ENCODE measurements around the gene GRIN2C.

Gene GRIN2C

GRCh38 chr17:74863420-74864296, 4.0 kb upstream of the GRIN2C start:
- Histone ChIP-seq H3K9me3 (replicated peaks in 1 of 2; ENCODE audit: control insufficient read depth in 2 of 2, insufficient read depth in 1 of 2, low read depth in 1 of 2, low read length in 2 of 2) (no peaks in the 10 kb centered on the region), H3K9ac (ENCODE audit: low read depth, low read length, poor library complexity) (peak overlapping the region; percentile 63), H4K8ac (ENCODE audit: low read depth, low read length) (no peak overlapping the region), H2AFZ (ENCODE audit: low read length) (no peak overlapping the region), H3K79me1 (ENCODE audit: low read depth, low read length) (no peaks in the 10 kb centered on the region), H2BK12ac (ENCODE audit: low read length) (peak overlapping the region; percentile 58), H3K27ac (replicated peaks; ENCODE audit: low read length) (no peak overlapping the region), H3K4ac (ENCODE audit: low read length) (no peak overlapping the region), H3K18ac (ENCODE audit: low read length) (no peak overlapping the region), H2BK15ac (ENCODE audit: low read length) (no peak overlapping the region), H2BK120ac (ENCODE audit: low read depth, low read length) (no peak overlapping the region), H2BK5ac (ENCODE audit: low read length) (no peak overlapping the region), H3K14ac (ENCODE audit: low read length) (no peak overlapping the region), H3K4me2 (ENCODE audit: insufficient read depth, low read length, poor library complexity, severe bottlenecking) (no peak overlapping the region), H3K4me1 (ENCODE audit: control insufficient read depth in 2 of 2, insufficient read depth in 1 of 2, low read depth in 1 of 2, low read length in 2 of 2) (peaks cover 2 to 3% of the 10 kb centered on the region in 2 donors), H3K36me3 (replicated peaks in 1 of 2; ENCODE audit: control insufficient read depth in 2 of 2, insufficient read depth in 2 of 2, low read length in 2 of 2) (peaks cover 5 to 39% of the 10 kb centered on the region in 2 donors), H4K91ac (ENCODE audit: low read depth, low read length, poor library complexity) (no peak overlapping the region), H3K23ac (ENCODE audit: low read depth, low read length, poor library complexity) (peak overlapping the region; percentile 12), H3K4me3 (ENCODE audit: low read length in 2 of 2) (no peak overlapping the region), H3K27me3 (ENCODE audit: control insufficient read depth in 3 of 3, insufficient read depth in 3 of 3, low read depth in 1 of 3, low read length in 3 of 3) (peaks cover 27 to 34% (median 31%) of the 10 kb centered on the region in 3 experiments), H2AK5ac (ENCODE audit: low read depth, low read length) (no peak overlapping the region)
- no CpG with 5 or more reads among the region's 25 CpGs for WGBS, 2 donors (ENCODE audit: extremely low coverage in 2 of 2, insufficient read length in 2 of 2, insufficient replicate concordance in 1 of 2)
- no peak for DNase-seq (ENCODE audit: low spot score)

GRCh38 chr17:74862919-74863318, 3.2 kb upstream of the GRIN2C start:
- Histone ChIP-seq H2BK5ac (ENCODE audit: low read length) (no peak overlapping the region), H4K8ac (ENCODE audit: low read depth, low read length) (no peak overlapping the region), H2BK120ac (ENCODE audit: low read depth, low read length) (no peak overlapping the region), H3K4me2 (ENCODE audit: insufficient read depth, low read length, poor library complexity, severe bottlenecking) (no peak overlapping the region), H2BK12ac (ENCODE audit: low read length) (no peak overlapping the region), H4K91ac (ENCODE audit: low read depth, low read length, poor library complexity) (no peak overlapping the region), H3K18ac (ENCODE audit: low read length) (no peak overlapping the region), H3K27ac (replicated peaks; ENCODE audit: low read length) (no peak overlapping the region), H3K4ac (ENCODE audit: low read length) (no peak overlapping the region), H3K9ac (ENCODE audit: low read depth, low read length, poor library complexity) (peak overlapping the region; percentile 63), H2AK5ac (ENCODE audit: low read depth, low read length) (peak overlapping the region; percentile 61), H3K14ac (ENCODE audit: low read length) (no peak overlapping the region), H3K4me3 (ENCODE audit: low read length in 2 of 2) (no peak overlapping the region), H3K36me3 (replicated peaks in 1 of 2; ENCODE audit: control insufficient read depth in 2 of 2, insufficient read depth in 2 of 2, low read length in 2 of 2) (peaks cover 4 to 39% of the 10 kb centered on the region in 2 donors), H3K23ac (ENCODE audit: low read depth, low read length, poor library complexity) (no peak overlapping the region), H3K79me1 (ENCODE audit: low read depth, low read length) (no peaks in the 10 kb centered on the region), H3K4me1 (ENCODE audit: control insufficient read depth in 2 of 2, insufficient read depth in 1 of 2, low read depth in 1 of 2, low read length in 2 of 2) (peaks cover 2 to 3% of the 10 kb centered on the region in 2 donors), H3K27me3 (ENCODE audit: control insufficient read depth in 3 of 3, insufficient read depth in 3 of 3, low read depth in 1 of 3, low read length in 3 of 3) (peaks cover 28 to 38% (median 37%) of the 10 kb centered on the region in 3 experiments), H3K9me3 (replicated peaks in 1 of 2; ENCODE audit: control insufficient read depth in 2 of 2, insufficient read depth in 1 of 2, low read depth in 1 of 2, low read length in 2 of 2) (no peaks in the 10 kb centered on the region), H2BK15ac (ENCODE audit: low read length) (peak overlapping the region; percentile 49), H2AFZ (ENCODE audit: low read length) (no peak overlapping the region)
- WGBS, 2 donors (ENCODE audit: extremely low coverage in 2 of 2, insufficient read length in 2 of 2, insufficient replicate concordance in 1 of 2) = no CpG with 5 or more reads among the region's 6 CpGs
- no peak for DNase-seq (ENCODE audit: low spot score)

- DNase-seq (ENCODE audit: low spot score) = peak; percentile 79
- Histone ChIP-seq H3K4ac (ENCODE audit: low read length) (no peak overlapping the region), H3K23ac (ENCODE audit: low read depth, low read length, poor library complexity) (peak overlapping the region; percentile 55), H2BK5ac (ENCODE audit: low read length) (no peak overlapping the region), H3K4me1 (ENCODE audit: control insufficient read depth in 2 of 2, insufficient read depth in 1 of 2, low read depth in 1 of 2, low read length in 2 of 2) (peaks cover 2 to 3% of the 10 kb centered on the region in 2 donors), H3K36me3 (replicated peaks in 1 of 2; ENCODE audit: control insufficient read depth in 2 of 2, insufficient read depth in 2 of 2, low read length in 2 of 2) (peaks cover 4 to 39% of the 10 kb centered on the region in 2 donors), H3K18ac (ENCODE audit: low read length) (peak overlapping the region; percentile 59), H3K9ac (ENCODE audit: low read depth, low read length, poor library complexity) (peak overlapping the region; percentile 63), H3K14ac (ENCODE audit: low read length) (no peak overlapping the region), H2BK12ac (ENCODE audit: low read length) (no peak overlapping the region), H2BK120ac (ENCODE audit: low read depth, low read length) (no peak overlapping the region), H4K8ac (ENCODE audit: low read depth, low read length) (no peak overlapping the region), H2BK15ac (ENCODE audit: low read length) (peak overlapping the region; percentile 49), H3K27ac (replicated peaks; ENCODE audit: low read length) (no peak overlapping the region), H3K4me2 (ENCODE audit: insufficient read depth, low read length, poor library complexity, severe bottlenecking) (peak overlapping the region; percentile 37), H3K27me3 (ENCODE audit: control insufficient read depth in 3 of 3, insufficient read depth in 3 of 3, low read depth in 1 of 3, low read length in 3 of 3) (peaks cover 31 to 43% (median 43%) of the 10 kb centered on the region in 3 experiments), H3K4me3 (ENCODE audit: low read length in 2 of 2) (no peak overlapping the region), H4K91ac (ENCODE audit: low read depth, low read length, poor library complexity) (no peak overlapping the region), H3K79me1 (ENCODE audit: low read depth, low read length) (no peaks in the 10 kb centered on the region), H2AK5ac (ENCODE audit: low read depth, low read length) (peak overlapping the region; percentile 61), H2AFZ (ENCODE audit: low read length) (peak overlapping the region; percentile 50), H3K9me3 (replicated peaks in 1 of 2; ENCODE audit: control insufficient read depth in 2 of 2, insufficient read depth in 1 of 2, low read depth in 1 of 2, low read length in 2 of 2) (no peaks in the 10 kb centered on the region)
- no CpG with 5 or more reads among the region's 25 CpGs for WGBS, 2 donors (ENCODE audit: extremely low coverage in 2 of 2, insufficient read length in 2 of 2, insufficient replicate concordance in 1 of 2)
These were observed 2.6 kb upstream of the GRIN2C start for GRCh38 chr17:74862108-74862901.

All from neuronal stem cell (in vitro differentiated cells).